Suprapubic skin (tissue), 4 donors: ENCODE measurements around the gene PTPN11. TPM values are rescaled to one million over a fixed set of nuclear protein-coding genes. Genes with fewer than 3 reads are reported as not detected.

ENCODE experiments used
- DNase-seq, 2 donors: peaks; one replicate each; pipeline ENCODE4 v3.0.0-alpha.2; 2019; ENCODE audit warnings: low spot score in 2 of 2
- H3K27ac ChIP-seq: fragments of 200-600 bp; sonication (generic); one replicate; pipeline ENCODE4 v1.5.1; 2019
- H3K27me3 ChIP-seq: fragments of 200-600 bp; sonication (generic); one replicate; pipeline ENCODE4 v1.5.1; 2019
- H3K36me3 ChIP-seq: fragments of 200-600 bp; sonication (generic); one replicate; pipeline ENCODE4 v1.5.1; 2019
- H3K4me1 ChIP-seq: fragments of 200-600 bp; sonication (generic); one replicate; pipeline ENCODE4 v1.5.1; 2019
- H3K4me3 ChIP-seq: fragments of 200-600 bp; sonication (generic); one replicate; pipeline ENCODE4 v1.5.1; 2019; ENCODE audit warnings: mild to moderate bottlenecking
- H3K9me3 ChIP-seq: fragments of 200-600 bp; sonication (generic); one replicate; pipeline ENCODE4 v1.5.1; 2019
- EP300 ChIP-seq: sonication (generic); formaldehyde crosslinking; IDR thresholded peaks from one replicate; pipeline ENCODE4 v1.6.1; 2017; ENCODE audit warnings: antibody characterized with exemption
- POLR2A ChIP-seq, 2 donors: fragments of 450-650 bp; IDR thresholded peaks; one replicate each; pipeline ENCODE4 v1.6.1; 2017; ENCODE audit warnings: antibody characterized with exemption in 2 of 2, mild to moderate bottlenecking in 2 of 2, moderate library complexity in 2 of 2
- POLR2AphosphoS5 ChIP-seq, 3 donors: sonication (generic); formaldehyde crosslinking; IDR thresholded peaks; one replicate each; pipeline ENCODE4 v1.6.1; 2017; ENCODE audit warnings: antibody characterized with exemption in 3 of 3
- WGBS: methylation state at CpG from one replicate; pipeline ENCODE4 v1.1.5; 2018; 5-methylcytosine and 5-hydroxymethylcytosine counted together
- total RNA-seq, 4 donors: library from RNA; depleted of rRNA; stranded (reverse); fragments of >200 nt; gene quantifications; one replicate each; pipeline ENCODE4 v1.1.0, GENCODE V29; 2016
- TF ChIP-seq, protein P1 (sequence below), 2 donors: fragments of 200-600 bp in 1 of 2; fragments of 450-650 bp in 1 of 2; sonication (generic) in 1 of 2; IDR thresholded peaks; one replicate each; pipeline ENCODE4 v1.5.1; 2016 to 2019; ENCODE audit warnings: antibody characterized with exemption in 2 of 2, mild to moderate bottlenecking in 1 of 2, moderate library complexity in 1 of 2

Gene PTPN11
- total RNA-seq, result 10 to 100 TPM; 56.6 to 70.7 (median 65.3) TPM

DNA sequence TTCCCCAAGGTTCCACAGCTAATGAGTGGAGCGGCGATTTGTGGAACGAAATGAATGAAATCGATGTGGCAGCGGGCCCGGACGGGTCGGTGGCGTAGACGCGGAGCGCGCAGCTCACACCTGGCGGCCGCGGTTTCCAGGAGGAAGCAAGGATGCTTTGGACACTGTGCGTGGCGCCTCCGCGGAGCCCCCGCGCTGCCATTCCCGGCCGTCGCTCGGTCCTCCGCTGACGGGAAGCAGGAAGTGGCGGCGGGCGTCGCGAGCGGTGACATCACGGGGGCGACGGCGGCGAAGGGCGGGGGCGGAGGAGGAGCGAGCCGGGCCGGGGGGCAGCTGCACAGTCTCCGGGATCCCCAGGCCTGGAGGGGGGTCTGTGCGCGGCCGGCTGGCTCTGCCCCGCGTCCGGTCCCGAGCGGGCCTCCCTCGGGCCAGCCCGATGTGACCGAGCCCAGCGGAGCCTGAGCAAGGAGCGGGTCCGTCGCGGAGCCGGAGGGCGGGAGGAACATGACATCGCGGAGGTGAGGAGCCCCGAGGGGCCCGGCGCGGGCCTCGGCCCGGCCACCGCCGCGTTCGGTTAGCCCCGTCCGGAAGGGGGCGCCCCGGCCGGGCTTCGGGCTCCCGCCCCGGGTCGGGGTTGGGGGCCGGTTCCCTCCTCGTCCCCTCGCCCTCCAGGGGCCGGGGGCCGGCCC lies at the start of gene PTPN11:
PTPN11 (plus strand) TSS at position 340 of the 689 bp plus-strand sequence; CDS start at position 505, 165 bp downstream.
- H3K9me3 ChIP-seq, result no peaks in the 10 kb centered on the region
- no peaks in the 10 kb centered on the region for H3K27me3 ChIP-seq
- TF ChIP-seq POLR2A (IDR thresholded peaks at IDR 0.05) (peak; percentile 88 to 95), EP300 (no peak), POLR2AphosphoS5 (IDR thresholded peaks at IDR 0.05) (peak; percentile 93 to 98 (median 94))
- TF ChIP-seq, protein P1, sequence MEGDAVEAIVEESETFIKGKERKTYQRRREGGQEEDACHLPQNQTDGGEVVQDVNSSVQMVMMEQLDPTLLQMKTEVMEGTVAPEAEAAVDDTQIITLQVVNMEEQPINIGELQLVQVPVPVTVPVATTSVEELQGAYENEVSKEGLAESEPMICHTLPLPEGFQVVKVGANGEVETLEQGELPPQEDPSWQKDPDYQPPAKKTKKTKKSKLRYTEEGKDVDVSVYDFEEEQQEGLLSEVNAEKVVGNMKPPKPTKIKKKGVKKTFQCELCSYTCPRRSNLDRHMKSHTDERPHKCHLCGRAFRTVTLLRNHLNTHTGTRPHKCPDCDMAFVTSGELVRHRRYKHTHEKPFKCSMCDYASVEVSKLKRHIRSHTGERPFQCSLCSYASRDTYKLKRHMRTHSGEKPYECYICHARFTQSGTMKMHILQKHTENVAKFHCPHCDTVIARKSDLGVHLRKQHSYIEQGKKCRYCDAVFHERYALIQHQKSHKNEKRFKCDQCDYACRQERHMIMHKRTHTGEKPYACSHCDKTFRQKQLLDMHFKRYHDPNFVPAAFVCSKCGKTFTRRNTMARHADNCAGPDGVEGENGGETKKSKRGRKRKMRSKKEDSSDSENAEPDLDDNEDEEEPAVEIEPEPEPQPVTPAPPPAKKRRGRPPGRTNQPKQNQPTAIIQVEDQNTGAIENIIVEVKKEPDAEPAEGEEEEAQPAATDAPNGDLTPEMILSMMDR (IDR thresholded peaks at IDR 0.05), result peak in 1 of 2 donors; percentile 31
- peak; percentile 93 to 94 for DNase-seq
- peaks cover 51% of the 10 kb centered on the region for H3K4me1 ChIP-seq
- H3K4me3 ChIP-seq, result peak within 1 kb of the TSS; percentile 98
- H3K36me3 ChIP-seq, result no peaks in the 10 kb centered on the region
- WGBS, result 0% methylated on average over 11 of the region's 89 CpGs
- peak within 1 kb of the TSS; percentile 97 for H3K27ac ChIP-seq

DNA sequence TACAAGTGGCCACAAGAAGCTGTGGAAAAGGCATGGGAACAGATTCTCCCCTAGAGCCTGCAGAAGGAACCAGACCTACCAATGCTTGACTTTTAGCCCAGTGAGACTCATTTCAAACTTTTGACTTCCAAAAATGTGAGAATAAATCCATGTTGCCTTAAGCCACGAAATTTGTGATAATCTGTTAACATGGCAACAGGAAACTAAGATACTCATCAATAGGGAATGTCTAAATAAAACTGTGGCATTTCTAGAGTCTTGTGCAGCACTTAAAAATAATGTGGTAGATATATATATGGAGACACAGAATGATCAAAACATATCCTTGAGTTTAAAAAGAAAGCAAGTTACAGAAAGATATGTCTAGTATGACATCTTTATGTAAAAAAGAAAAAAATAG lies 48.5 kb upstream of the PTPN11 start:
- Histone ChIP-seq H3K27me3 (no peaks in the 10 kb centered on the region), H3K4me1 (peaks cover 8% of the 10 kb centered on the region), H3K36me3 (no peaks in the 10 kb centered on the region), H3K4me3 (no peak overlapping the region), H3K9me3 (no peaks in the 10 kb centered on the region), H3K27ac (no peak overlapping the region)
- TF ChIP-seq, protein P1 (IDR thresholded peaks at IDR 0.05), result no peak
- TF ChIP-seq EP300, result no peak
- no peak for TF ChIP-seq POLR2AphosphoS5 (IDR thresholded peaks at IDR 0.05)
- no peak for TF ChIP-seq POLR2A (IDR thresholded peaks at IDR 0.05)
- no peak for DNase-seq
- WGBS, result 27% methylated on average over 1 of the region's 1 CpG

DNA sequence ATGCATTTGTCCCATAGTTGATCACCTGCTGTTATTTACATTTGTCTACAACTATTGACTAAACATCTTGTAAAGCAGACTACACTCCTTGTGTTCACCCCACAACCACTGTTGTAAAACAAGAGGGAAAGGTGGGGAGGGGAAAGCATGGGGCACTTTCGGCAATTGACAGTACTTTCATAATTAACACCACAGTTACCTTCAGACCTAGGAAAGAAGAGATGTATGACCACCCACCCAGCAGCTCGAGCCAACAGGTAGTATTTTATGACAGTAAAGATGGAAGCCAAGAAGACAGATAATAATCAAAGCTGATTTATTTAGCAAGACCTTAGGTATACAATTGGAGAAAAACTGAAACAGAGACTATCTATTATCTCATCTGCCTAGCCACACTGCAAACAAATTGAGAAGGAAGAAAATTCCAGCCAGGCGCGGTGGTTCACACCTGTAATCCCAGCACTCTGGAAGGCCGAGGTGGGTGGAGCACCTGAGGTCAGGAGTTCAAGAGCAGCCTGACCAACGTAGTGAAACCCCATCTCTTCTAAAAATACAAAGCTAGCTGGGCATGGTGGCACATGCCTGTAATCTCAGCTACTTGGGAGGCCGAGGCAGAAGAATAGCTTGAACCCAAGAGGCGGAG lies 47.8 kb upstream of the PTPN11 start:
- TF ChIP-seq EP300 (no peak), POLR2A (IDR thresholded peaks at IDR 0.05) (no peak), POLR2AphosphoS5 (IDR thresholded peaks at IDR 0.05) (no peak)
- TF ChIP-seq, protein P1 (IDR thresholded peaks at IDR 0.05), result no peak
- Histone ChIP-seq H3K27me3 (no peaks in the 10 kb centered on the region), H3K9me3 (no peaks in the 10 kb centered on the region), H3K4me3 (no peak overlapping the region), H3K36me3 (no peaks in the 10 kb centered on the region), H3K27ac (no peak overlapping the region), H3K4me1 (peaks cover 8% of the 10 kb centered on the region)
- WGBS, result 69% methylated on average over 8 of the region's 8 CpGs
- DNase-seq, result no peak

DNA sequence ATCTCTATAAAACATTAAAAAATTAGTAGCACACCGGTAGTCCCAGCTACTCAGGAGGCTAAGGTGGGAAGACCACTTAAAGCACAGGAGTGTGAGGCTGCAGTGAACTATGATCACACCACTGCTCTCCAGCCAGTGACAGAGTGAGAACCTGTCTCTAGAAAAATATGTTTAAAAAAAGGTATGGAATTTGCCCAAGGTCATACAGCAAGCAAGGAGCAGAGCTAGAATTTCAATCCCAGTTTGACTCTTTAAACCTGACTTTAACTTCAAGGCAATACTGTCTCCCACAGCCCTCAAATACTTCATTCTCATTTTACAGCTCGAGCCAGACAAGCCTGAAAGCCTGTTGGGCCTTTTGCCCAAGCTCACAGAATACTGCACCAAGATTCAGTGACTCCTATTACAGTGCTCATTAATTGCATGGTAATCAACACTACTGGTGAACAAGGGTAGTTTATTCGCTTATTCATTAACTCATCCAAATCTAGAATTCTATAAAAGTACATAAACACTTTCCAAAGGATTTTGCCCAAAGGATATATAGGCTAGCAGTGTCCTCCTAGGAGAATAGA lies 44.5 kb upstream of the PTPN11 start:
- no peaks in the 10 kb centered on the region for H3K27me3 ChIP-seq
- no peaks in the 10 kb centered on the region for H3K9me3 ChIP-seq
- TF ChIP-seq EP300 (no peak), POLR2AphosphoS5 (IDR thresholded peaks at IDR 0.05) (no peak), POLR2A (IDR thresholded peaks at IDR 0.05) (no peak)
- TF ChIP-seq, protein P1 (IDR thresholded peaks at IDR 0.05), result no peak
- H3K4me1 ChIP-seq, result peaks cover 8% of the 10 kb centered on the region
- no peak overlapping the region for H3K4me3 ChIP-seq
- H3K36me3 ChIP-seq, result no peaks in the 10 kb centered on the region
- WGBS, result 72% methylated on average over 3 of the region's 3 CpGs
- DNase-seq, result no peak
- no peak overlapping the region for H3K27ac ChIP-seq

DNA sequence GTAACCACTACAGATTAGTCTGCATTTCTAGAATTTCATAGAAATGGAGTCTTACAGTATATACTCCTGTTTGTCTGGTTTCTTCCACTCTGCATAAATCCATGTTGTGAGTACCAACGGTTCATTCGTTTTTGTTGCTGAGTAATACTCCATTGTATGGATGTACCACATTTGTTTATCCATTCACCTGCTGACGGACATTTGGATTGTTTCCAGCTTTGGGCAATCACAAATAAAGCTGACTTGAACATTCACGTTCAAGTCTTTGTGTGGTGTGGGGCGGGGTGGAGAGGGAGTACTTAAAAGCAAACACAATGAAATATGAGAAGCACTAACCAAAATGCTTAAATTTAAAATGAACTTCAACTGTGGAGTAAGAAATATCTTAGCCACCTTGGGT lies 43.6 kb upstream of the PTPN11 start:
- no peaks in the 10 kb centered on the region for H3K36me3 ChIP-seq
- H3K4me1 ChIP-seq, result peaks cover 9% of the 10 kb centered on the region
- H3K27me3 ChIP-seq, result no peaks in the 10 kb centered on the region
- H3K4me3 ChIP-seq, result no peak overlapping the region
- 78% methylated on average over 5 of the region's 5 CpGs for WGBS
- TF ChIP-seq POLR2A (IDR thresholded peaks at IDR 0.05) (no peak), EP300 (no peak), POLR2AphosphoS5 (IDR thresholded peaks at IDR 0.05) (no peak)
- TF ChIP-seq, protein P1 (IDR thresholded peaks at IDR 0.05), result no peak
- no peak overlapping the region for H3K27ac ChIP-seq
- no peaks in the 10 kb centered on the region for H3K9me3 ChIP-seq
- DNase-seq, result no peak
